Measurements from ENCODE around the gene PRDM13.
"Not testable (repeated sequence)": the region's sequence is repeated elsewhere in the genome, so short reads cannot be mapped to it uniquely, and the experiment has no call there.

GRCh38 chr6:99622044-99622443 is 15.4 kb downstream of the PRDM13 start:
- not testable (repeated sequence) for TF ChIP-seq CTCF (IDR thresholded peaks at IDR 0.05); POLR2AphosphoS5 (IDR thresholded peaks at IDR 0.05; ENCODE audit: insufficient read depth in 1 of 2, low read depth in 1 of 2); POLR2A (IDR thresholded peaks at IDR 0.05)

Measured in vagina (tissue), 2 donors.